Breast epithelium (tissue), 4 donors: Measurements from ENCODE around the gene ADRA2B. TPM values are rescaled to one million over a fixed set of nuclear protein-coding genes. Genes with fewer than 3 reads are reported as not detected.
A peak's percentile ranks its signal among the peaks of the same experiment; 100 is the strongest.
"Not testable (repeated sequence)": the region's sequence is repeated elsewhere in the genome, so short reads cannot be mapped to it uniquely, and the experiment has no call there.

ENCODE experiments used
- DNase-seq, 2 donors: peaks; one replicate each; pipeline ENCODE4 v3.0.0-alpha.2; 2019; ENCODE audit warnings: low spot score in 2 of 2
- H3K27ac ChIP-seq, 2 donors: fragments of 200-600 bp; sonication (generic) in 1 of 2; one replicate each; pipeline ENCODE4 v1.5.1; 2016 to 2019; ENCODE audit warnings: mild to moderate bottlenecking in 1 of 2
- H3K27me3 ChIP-seq, 2 donors: fragments of 200-600 bp; sonication (generic) in 1 of 2; one replicate each; pipeline versions ENCODE4 v1.5.1 to v1.6.0; 2017 to 2019; ENCODE audit warnings: control low read depth in 1 of 2, mild to moderate bottlenecking in 1 of 2
- H3K36me3 ChIP-seq: fragments of 200-600 bp; one replicate; pipeline ENCODE4 v1.5.1; 2019
- H3K4me1 ChIP-seq, 2 donors: fragments of 200-600 bp; sonication (generic); one replicate each; pipeline ENCODE4 v1.5.1; 2016 to 2019; ENCODE audit warnings: control low read depth in 1 of 2
- H3K4me3 ChIP-seq, 3 donors: fragments of 200-600 bp; sonication (generic); 1 replicate in 2 of 3; 2 replicates in 1 of 3; pipeline ENCODE4 v1.5.1; 2016 to 2019; ENCODE audit warnings: mild to moderate bottlenecking in 3 of 3, moderate library complexity in 2 of 3
- H3K9me3 ChIP-seq, 2 donors: fragments of 200-600 bp; sonication (generic) in 1 of 2; one replicate each; pipeline ENCODE4 v1.5.1; 2016 to 2019; ENCODE audit warnings: control low read depth in 1 of 2
- POLR2A ChIP-seq: fragments of 450-650 bp; IDR thresholded peaks from one replicate; pipeline ENCODE4 v1.6.1; 2016; ENCODE audit warnings: antibody characterized with exemption, mild to moderate bottlenecking, moderate library complexity
- POLR2AphosphoS5 ChIP-seq, 3 donors: sonication (generic); formaldehyde crosslinking; IDR thresholded peaks; one replicate each; pipeline ENCODE4 v1.6.1; 2017; ENCODE audit warnings: antibody characterized with exemption in 3 of 3
- intact Hi-C: fragments of 100-400 bp; cut with DNase I; formaldehyde crosslinking; loops from one replicate; pipeline ENCODE4 v1.15.1; 2023; ENCODE audit warnings: low total_unique reads
- total RNA-seq, 3 donors: library from RNA; depleted of rRNA; stranded (reverse); fragments of >200 nt; gene quantifications; one replicate each; pipeline ENCODE4 v1.1.0, GENCODE V29; 2016
- TF ChIP-seq, protein P1 (sequence below), 3 donors: fragments of 450-650 bp; IDR thresholded peaks; one replicate each; pipeline ENCODE4 v1.5.1; 2016 to 2017; ENCODE audit warnings: antibody characterized with exemption in 3 of 3, mild to moderate bottlenecking in 3 of 3, moderate library complexity in 3 of 3

ADRA2B gene
- total RNA-seq, 3 donors from 2014 or later: 1.3 to 1.6 (median 1.4) TPM

DNA sequence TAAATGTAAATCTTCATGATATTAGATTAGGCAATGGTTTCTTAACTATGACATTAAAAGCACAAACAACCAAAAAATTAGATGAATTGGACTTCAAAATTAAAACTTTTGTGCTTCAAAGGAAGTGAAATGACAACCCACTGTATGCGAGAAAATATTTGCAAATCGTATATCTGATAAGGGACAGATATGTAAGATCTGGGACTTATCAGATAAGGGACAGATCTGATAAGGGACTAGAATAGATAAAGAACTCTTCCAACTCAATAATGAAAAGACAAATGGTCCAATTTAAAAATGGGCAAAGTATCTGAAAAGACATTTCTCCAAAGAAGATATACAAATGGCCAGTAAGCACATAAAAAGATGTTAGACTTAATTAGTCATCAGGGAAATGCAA, 29.2 kb downstream of the ADRA2B start:
- Histone ChIP-seq H3K4me1 (no peaks in the 10 kb centered on the region), H3K27ac (no peak overlapping the region), H3K4me3 (no peak overlapping the region), H3K36me3 (no peaks in the 10 kb centered on the region), H3K9me3 (no peaks in the 10 kb centered on the region), H3K27me3 (no peaks in the 10 kb centered on the region)
- intact Hi-C loops: no loop called here
- no peak for TF ChIP-seq POLR2AphosphoS5 (IDR thresholded peaks at IDR 0.05)
- TF ChIP-seq, protein P1, sequence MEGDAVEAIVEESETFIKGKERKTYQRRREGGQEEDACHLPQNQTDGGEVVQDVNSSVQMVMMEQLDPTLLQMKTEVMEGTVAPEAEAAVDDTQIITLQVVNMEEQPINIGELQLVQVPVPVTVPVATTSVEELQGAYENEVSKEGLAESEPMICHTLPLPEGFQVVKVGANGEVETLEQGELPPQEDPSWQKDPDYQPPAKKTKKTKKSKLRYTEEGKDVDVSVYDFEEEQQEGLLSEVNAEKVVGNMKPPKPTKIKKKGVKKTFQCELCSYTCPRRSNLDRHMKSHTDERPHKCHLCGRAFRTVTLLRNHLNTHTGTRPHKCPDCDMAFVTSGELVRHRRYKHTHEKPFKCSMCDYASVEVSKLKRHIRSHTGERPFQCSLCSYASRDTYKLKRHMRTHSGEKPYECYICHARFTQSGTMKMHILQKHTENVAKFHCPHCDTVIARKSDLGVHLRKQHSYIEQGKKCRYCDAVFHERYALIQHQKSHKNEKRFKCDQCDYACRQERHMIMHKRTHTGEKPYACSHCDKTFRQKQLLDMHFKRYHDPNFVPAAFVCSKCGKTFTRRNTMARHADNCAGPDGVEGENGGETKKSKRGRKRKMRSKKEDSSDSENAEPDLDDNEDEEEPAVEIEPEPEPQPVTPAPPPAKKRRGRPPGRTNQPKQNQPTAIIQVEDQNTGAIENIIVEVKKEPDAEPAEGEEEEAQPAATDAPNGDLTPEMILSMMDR (IDR thresholded peaks at IDR 0.05): no peak
- no peak for TF ChIP-seq POLR2A
- DNase-seq: no peak

DNA sequence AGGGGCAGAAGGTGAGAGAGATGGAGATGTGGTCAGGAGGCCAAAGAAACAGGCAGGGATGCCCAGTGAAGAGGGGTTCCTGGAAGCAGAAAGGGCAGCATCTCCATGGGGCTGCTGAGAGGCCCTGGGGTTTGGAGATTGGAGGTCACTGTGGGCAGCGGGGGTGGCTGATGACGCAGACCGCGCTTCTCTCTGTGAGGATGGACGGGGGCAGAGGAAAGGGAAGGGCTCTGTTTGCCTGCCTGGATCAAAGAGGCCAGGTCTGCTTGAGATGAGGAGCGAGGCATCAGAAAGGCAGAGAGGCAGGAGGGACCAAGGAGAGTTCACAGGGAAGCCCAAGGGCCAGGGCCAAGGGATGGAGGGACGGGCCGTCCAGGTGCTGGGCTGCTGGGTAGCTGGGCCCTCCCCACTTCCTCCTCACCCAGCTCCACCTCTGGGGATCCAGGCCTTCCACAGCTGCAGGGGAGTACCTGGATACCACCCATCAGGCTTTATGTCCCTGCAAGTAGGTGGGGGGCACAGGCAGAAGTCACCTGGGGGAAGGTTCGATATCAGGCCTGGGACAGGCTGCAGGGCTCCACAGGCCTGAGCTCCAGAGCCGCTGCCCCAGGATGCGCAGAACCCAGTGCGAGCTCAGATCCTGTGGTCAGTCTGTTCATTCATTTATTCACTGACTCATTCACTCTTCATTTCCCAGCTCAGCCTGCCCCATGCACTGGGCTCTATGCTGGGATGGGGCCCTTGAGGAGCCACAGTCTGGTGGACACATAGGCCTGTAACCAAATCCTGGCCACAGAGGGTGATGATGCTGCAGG, 30.6 kb downstream of the ADRA2B start:
- intact Hi-C loops: no loop called here
- Histone ChIP-seq H3K36me3 (no peaks in the 10 kb centered on the region), H3K27ac (no peak overlapping the region), H3K9me3 (no peaks in the 10 kb centered on the region), H3K27me3 (no peaks in the 10 kb centered on the region), H3K4me3 (no peak overlapping the region), H3K4me1 (no peaks in the 10 kb centered on the region)
- TF ChIP-seq POLR2A (no peak), POLR2AphosphoS5 (IDR thresholded peaks at IDR 0.05) (no peak)
- TF ChIP-seq, protein P1 (IDR thresholded peaks at IDR 0.05): no peak
- peak; percentile 15 to 36 for DNase-seq

DNA sequence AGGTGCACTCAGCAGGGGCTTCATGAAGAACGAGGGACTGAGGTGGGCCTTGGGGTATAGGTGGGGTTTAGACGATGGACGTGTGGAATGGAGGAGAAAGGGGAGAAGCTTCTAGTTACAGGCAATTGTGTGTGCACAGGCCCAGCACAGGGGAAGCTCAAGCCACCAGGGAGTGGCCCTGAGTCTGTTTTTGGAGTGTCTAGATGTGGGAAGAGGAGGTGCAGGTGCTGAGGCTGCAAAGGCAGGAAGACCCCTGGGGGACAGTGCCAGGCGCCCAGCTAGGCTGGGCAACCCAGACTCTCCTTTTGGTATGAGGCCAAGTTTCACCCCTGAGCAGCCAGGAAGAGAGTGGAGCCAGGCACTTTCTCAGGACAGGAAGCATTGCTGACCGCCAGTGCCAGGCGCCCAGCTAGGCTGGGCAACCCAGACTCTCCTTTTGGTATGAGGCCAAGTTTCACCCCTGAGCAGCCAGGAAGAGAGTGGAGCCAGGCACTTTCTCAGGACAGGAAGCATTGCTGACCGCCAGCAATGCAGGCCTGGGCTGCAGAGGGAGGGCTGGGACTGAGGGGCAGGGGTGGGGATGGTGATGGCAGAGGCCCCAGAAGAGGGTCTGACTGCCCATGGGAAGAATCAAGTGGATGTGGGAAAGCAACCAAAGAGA, 31.4 kb downstream of the ADRA2B start:
- H3K4me1 ChIP-seq, H3K9me3 ChIP-seq, H3K27ac ChIP-seq, H3K4me3 ChIP-seq, H3K27me3 ChIP-seq, intact Hi-C loops, H3K36me3 ChIP-seq: not testable (repeated sequence)
- DNase-seq: peak in 1 of 2 donors; percentile 11

DNA sequence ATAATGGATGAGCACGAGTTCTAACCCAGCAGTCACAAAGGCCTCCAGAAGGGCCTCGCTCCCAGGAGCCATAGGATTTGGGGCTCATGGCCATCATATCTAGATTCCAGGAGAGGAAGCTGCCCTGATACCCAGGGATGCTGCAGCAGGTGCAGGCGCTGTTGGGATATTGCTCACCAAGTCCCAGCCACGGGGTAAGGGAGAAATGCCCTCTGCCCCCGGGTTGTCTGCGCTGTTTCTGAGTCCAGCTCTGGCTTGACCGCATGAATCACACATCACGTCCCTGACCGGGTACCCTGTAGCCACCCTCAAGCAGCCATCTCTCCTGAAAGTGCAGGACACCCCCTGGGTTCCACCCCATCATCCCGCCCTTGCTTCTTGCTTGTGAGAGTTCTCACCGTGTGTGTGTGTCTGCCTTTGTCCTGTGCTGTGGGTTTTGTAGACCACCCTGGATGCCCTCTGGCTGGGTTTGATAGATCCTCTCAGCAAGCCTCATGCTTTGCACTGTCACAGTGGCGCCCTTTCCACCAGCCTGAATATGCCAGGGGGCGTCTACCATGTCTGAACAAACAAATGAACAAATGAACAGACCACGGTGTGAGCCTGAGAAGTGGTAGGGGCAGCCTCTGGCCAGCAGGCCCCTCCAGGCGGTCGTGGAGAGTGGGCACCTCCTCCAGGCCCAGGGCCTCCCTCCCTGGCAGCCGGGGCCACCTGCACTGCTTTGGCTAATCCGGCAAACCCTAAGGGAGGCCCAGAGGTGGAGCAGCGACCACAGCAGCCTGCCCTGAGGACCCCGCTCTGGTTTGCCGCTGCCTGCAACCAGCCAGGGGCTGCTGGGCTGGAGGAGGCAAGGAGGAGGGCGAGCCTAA, 32.1 kb downstream of the ADRA2B start:
- intact Hi-C loops: no loop called here
- no peak overlapping the region for H3K27ac ChIP-seq
- TF ChIP-seq POLR2A (no peak), POLR2AphosphoS5 (IDR thresholded peaks at IDR 0.05) (no peak)
- TF ChIP-seq, protein P1 (IDR thresholded peaks at IDR 0.05): no peak
- H3K27me3 ChIP-seq: no peaks in the 10 kb centered on the region
- no peaks in the 10 kb centered on the region for H3K4me1 ChIP-seq
- H3K4me3 ChIP-seq: no peak overlapping the region
- peak; percentile 12 to 24 for DNase-seq
- H3K36me3 ChIP-seq: no peaks in the 10 kb centered on the region
- no peaks in the 10 kb centered on the region for H3K9me3 ChIP-seq

DNA sequence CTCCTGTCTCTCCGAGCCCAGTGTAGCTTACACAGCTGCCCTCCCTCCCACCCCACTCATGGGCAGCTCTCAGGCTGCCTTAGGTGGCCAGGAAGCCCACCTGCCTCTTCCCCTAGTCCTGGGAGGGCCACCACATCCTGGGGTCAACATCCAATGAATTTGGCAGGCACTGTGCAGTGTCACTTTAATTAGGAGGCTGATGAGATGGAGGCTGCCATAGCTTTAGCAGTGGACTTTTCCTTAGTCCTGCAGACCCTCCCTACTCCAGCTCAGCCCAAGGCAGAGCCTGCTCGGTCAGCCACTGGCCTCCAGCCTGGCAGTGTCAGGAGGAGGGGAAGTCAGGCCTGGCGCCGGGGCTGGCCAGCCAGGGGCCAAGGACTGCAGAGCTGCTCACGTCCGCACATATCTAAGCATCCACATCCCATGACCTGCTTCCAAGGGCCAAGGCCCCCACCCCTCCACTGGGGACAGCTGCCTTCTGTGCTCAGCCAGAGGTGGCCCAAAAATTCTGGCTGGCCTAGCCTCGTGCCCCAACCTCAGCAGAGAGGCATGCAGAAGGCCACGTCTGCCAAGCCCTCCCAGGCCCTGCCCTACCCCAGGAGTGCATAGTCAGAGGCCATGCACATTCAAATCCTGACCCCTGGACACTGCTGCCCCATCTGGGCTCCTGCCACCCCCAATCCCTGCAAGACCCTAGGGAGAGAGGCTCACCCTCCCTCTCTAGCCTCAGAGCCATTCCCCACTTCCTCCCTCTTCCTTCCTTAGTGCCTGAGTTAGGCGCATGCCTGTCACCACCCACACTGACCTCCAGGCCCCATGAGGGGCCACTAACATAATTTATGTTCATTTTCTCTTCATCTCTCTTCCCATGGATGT, 33.1 kb downstream of the ADRA2B start:
- Histone ChIP-seq H3K4me1 (no peaks in the 10 kb centered on the region), H3K9me3 (no peaks in the 10 kb centered on the region), H3K4me3 (no peak overlapping the region), H3K27me3 (no peaks in the 10 kb centered on the region), H3K27ac (peak overlapping the region in 1 of 2 donors; percentile 66), H3K36me3 (no peaks in the 10 kb centered on the region)
- TF ChIP-seq, protein P1 (IDR thresholded peaks at IDR 0.05): no peak
- TF ChIP-seq POLR2AphosphoS5 (IDR thresholded peaks at IDR 0.05): no peak
- no peak for TF ChIP-seq POLR2A
- DNase-seq: peak in 1 of 2 donors; percentile 9
- intact Hi-C loops: no loop called here
